GM12873 (cell line): ENCODE data around the gene KRT6B.

Source experiments
- CTCF ChIP-seq: IDR thresholded peaks from 2 replicates; pipeline ENCODE4 v1.5.1; 2012; ENCODE audit warnings: low read depth, mild to moderate bottlenecking, moderate library complexity, low read length, control low read depth; ENCODE audit not compliant: insufficient read depth; ENCODE audit errors: missing control alignments

The KRT6B gene

GRCh38 chr12:52423035-52423434, 28.9 kb downstream of the KRT6B start:
- TF ChIP-seq CTCF = no peak

- TF ChIP-seq CTCF = no peak
Measured at GRCh38 chr12:52419656-52420055, 32.3 kb downstream of the KRT6B start.

- TF ChIP-seq CTCF = no peak
Measured at GRCh38 chr12:52418576-52419110, 33.3 kb downstream of the KRT6B start.

GRCh38 chr12:52417740-52418139, 34.2 kb downstream of the KRT6B start:
- no peak for TF ChIP-seq CTCF

GRCh38 chr12:52416795-52417194, 35.2 kb downstream of the KRT6B start:
- no peak for TF ChIP-seq CTCF

GRCh38 chr12:52415870-52416750, 35.8 kb downstream of the KRT6B start:
- TF ChIP-seq CTCF = no peak

- TF ChIP-seq CTCF = no peak
Measured at GRCh38 chr12:52414936-52415335, 37.0 kb downstream of the KRT6B start.
